Stimulated activated effector memory CD8-positive, alpha-beta T cell treated with anti-CD3 and anti-CD28 coated beads, Interleukin-12 subunit alpha, Interleukin-12 subunit beta, amount 100 ng/mL, for 72 hours (primary cell): Measurements from ENCODE around the gene SGMS1.
"Not testable (repeated sequence)": the region's sequence is repeated elsewhere in the genome, so short reads cannot be mapped to it uniquely, and the experiment has no call there.

Experiments
- ATAC-seq: fragments of 150-1000 bp; cut with Tn5 transposase; 2 replicates; pipeline ENCODE4 v1.10.0; 2021
- DNase-seq, 2 donors: peaks; one replicate each; pipeline ENCODE4 v3.0.0; 2021 to 2022; ENCODE audit warnings: low spot score in 2 of 2
- H3K27ac Mint-ChIP-seq: one replicate; pipeline ENCODE4 v1.8.0; 2022; ENCODE audit warnings: mild to moderate bottlenecking, mixed read lengths
- H3K36me3 Mint-ChIP-seq: one replicate; pipeline ENCODE4 v1.8.0; 2022; ENCODE audit warnings: mild to moderate bottlenecking, mixed read lengths
- H3K4me1 Mint-ChIP-seq: one replicate; pipeline ENCODE4 v1.8.0; 2022; ENCODE audit warnings: mixed read lengths
- H3K4me3 Mint-ChIP-seq: one replicate; pipeline ENCODE4 v1.8.0; 2022; ENCODE audit warnings: mild to moderate bottlenecking, mixed read lengths
- H3K9me3 Mint-ChIP-seq: one replicate; pipeline ENCODE4 v1.8.0; 2022; ENCODE audit warnings: mixed read lengths

Gene SGMS1

DNA sequence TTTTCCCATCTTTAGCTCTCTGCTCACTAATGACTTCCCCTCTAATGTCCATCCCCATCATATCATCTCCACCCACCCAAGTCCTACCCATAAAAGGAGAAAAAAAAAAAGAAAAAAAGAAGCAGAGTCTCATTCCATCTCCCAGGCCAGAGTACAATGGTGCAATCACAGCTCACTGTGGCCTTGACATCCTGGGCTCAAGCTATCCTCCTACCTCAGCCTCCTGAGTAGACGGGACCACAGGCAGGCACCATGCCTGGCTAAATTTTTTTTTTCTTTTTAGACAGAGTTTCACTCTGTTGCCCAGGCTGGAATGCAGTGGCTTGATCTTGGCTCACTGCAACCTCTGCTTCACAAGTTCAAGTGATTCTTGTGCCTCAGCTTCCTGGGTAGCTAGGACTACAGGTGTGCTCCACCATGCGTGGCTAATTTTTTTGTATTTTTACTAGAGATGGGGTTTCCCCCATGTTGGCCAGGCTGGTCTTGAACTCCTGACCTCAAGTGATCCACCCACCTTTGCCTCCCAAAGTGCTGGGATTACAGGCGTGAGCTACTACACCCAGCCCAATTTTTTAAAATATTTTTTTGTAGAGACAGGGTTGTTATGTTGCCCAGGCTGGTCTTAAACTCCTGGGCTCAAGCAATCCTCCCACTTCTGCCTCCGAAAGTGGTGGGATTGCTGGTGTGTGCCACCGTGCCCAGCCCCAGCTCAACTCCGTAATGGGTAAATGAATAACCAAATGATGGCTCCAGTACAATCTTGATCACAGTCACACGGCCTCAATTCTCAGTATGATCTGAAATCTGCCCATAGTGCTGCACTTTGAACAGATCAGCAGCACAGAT lies 24.6 kb upstream of the SGMS1 start:
- ATAC-seq (no peak), DNase-seq (peak in 1 of 2 donors; percentile 38)
- H3K36me3 Mint-ChIP-seq: no peaks in the 10 kb centered on the region
- H3K4me1 Mint-ChIP-seq: peaks cover 3% of the 10 kb centered on the region
- H3K27ac Mint-ChIP-seq: no peak overlapping the region
- H3K9me3 Mint-ChIP-seq: no peaks in the 10 kb centered on the region
- H3K4me3 Mint-ChIP-seq: no peak overlapping the region

DNA sequence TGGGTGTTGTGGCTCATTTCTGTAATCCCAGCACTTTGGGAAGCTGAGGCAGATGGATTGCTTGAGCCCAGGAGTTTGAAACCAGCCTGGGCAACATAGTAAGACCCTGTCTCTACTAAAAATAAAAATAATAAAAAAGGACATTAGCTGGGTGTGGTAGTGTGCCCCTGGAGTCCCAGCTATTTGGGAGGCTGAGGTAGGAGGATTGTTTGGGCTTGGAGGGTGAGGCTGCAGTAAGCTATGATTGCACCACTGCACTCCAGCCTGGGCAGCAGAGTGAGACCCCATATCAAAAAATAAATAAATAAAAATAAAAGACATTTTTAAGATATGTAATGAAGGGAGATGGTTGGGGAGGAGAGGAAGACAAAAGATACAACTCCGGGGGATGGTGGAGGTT lies 23.6 kb upstream of the SGMS1 start:
- not testable (repeated sequence) for ATAC-seq, H3K9me3 Mint-ChIP-seq, H3K4me1 Mint-ChIP-seq, H3K4me3 Mint-ChIP-seq, H3K36me3 Mint-ChIP-seq, H3K27ac Mint-ChIP-seq, DNase-seq

- Mint-ChIP-seq H3K4me3 (no peak overlapping the region), H3K9me3 (no peaks in the 10 kb centered on the region), H3K4me1 (no peaks in the 10 kb centered on the region), H3K27ac (no peak overlapping the region), H3K36me3 (no peaks in the 10 kb centered on the region)
- DNase-seq (no peak), ATAC-seq (no peak)
Measured at GRCh38 chr10:50645236-50645635, 21.5 kb upstream of the SGMS1 start.

- Mint-ChIP-seq H3K4me1 (peaks cover 13% of the 10 kb centered on the region), H3K36me3 (no peaks in the 10 kb centered on the region), H3K27ac (no peak overlapping the region), H3K9me3 (no peaks in the 10 kb centered on the region), H3K4me3 (no peak overlapping the region)
- DNase-seq (no peak), ATAC-seq (no peak)
Measured at GRCh38 chr10:50641626-50642025, 17.9 kb upstream of the SGMS1 start.

GRCh38 chr10:50640238-50640637 lies 16.5 kb upstream of the SGMS1 start:
- Mint-ChIP-seq H3K9me3 (no peaks in the 10 kb centered on the region), H3K4me3 (no peak overlapping the region), H3K27ac (no peak overlapping the region), H3K4me1 (peaks cover 24% of the 10 kb centered on the region), H3K36me3 (no peaks in the 10 kb centered on the region)
- DNase-seq (no peak), ATAC-seq (no peak)

GRCh38 chr10:50636618-50637579 lies 13.1 kb upstream of the SGMS1 start:
- H3K4me3 Mint-ChIP-seq: peak overlapping the region; percentile 44
- ATAC-seq (peak; percentile 97), DNase-seq (peak in 1 of 2 donors; percentile 58)
- peaks cover 27% of the 10 kb centered on the region for H3K4me1 Mint-ChIP-seq
- no peaks in the 10 kb centered on the region for H3K36me3 Mint-ChIP-seq
- peak overlapping the region; percentile 66 for H3K27ac Mint-ChIP-seq
- H3K9me3 Mint-ChIP-seq: no peaks in the 10 kb centered on the region

GRCh38 chr10:50635286-50635685 lies 11.5 kb upstream of the SGMS1 start:
- Mint-ChIP-seq H3K9me3 (no peaks in the 10 kb centered on the region), H3K27ac (no peak overlapping the region), H3K36me3 (no peaks in the 10 kb centered on the region), H3K4me1 (peaks cover 27% of the 10 kb centered on the region), H3K4me3 (no peak overlapping the region)
- no peak for ATAC-seq
- no peak for DNase-seq

DNA sequence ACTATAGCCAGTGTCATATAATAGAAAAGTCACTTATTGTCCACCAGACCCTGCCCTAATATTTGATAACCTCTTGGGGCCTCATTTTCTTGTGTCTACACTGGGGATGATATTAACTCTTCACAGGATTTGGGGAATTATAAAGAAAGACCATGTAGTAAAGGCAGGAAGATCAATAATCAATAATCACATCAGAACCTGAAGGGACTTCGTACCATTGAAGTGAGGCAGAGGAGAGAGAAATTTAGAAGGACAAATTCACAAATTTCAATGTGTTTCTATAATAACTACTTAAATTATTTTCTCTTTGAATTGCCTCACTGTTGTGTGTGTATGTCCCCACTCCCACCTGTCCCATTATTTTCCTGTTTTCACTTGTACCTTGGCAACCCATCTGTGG lies 10.7 kb upstream of the SGMS1 start:
- DNase-seq: no peak
- no peak for ATAC-seq
- no peaks in the 10 kb centered on the region for H3K9me3 Mint-ChIP-seq
- H3K4me3 Mint-ChIP-seq: no peak overlapping the region
- no peak overlapping the region for H3K27ac Mint-ChIP-seq
- peaks cover 35% of the 10 kb centered on the region for H3K4me1 Mint-ChIP-seq
- no peaks in the 10 kb centered on the region for H3K36me3 Mint-ChIP-seq

- Mint-ChIP-seq H3K4me1 (peaks cover 25% of the 10 kb centered on the region), H3K4me3 (no peak overlapping the region), H3K27ac (no peak overlapping the region), H3K36me3 (no peaks in the 10 kb centered on the region), H3K9me3 (no peaks in the 10 kb centered on the region)
- no peak for DNase-seq
- ATAC-seq: no peak
Measured at GRCh38 chr10:50631052-50631451, 7.3 kb upstream of the SGMS1 start.

GRCh38 chr10:50629495-50630122 lies 5.9 kb upstream of the SGMS1 start:
- peaks cover 21% of the 10 kb centered on the region for H3K4me1 Mint-ChIP-seq
- H3K27ac Mint-ChIP-seq: peak overlapping the region; percentile 88
- H3K4me3 Mint-ChIP-seq: peak overlapping the region; percentile 44
- DNase-seq: peak in 1 of 2 donors; percentile 75
- no peaks in the 10 kb centered on the region for H3K9me3 Mint-ChIP-seq
- no peaks in the 10 kb centered on the region for H3K36me3 Mint-ChIP-seq
- peak; percentile 83 for ATAC-seq

DNA sequence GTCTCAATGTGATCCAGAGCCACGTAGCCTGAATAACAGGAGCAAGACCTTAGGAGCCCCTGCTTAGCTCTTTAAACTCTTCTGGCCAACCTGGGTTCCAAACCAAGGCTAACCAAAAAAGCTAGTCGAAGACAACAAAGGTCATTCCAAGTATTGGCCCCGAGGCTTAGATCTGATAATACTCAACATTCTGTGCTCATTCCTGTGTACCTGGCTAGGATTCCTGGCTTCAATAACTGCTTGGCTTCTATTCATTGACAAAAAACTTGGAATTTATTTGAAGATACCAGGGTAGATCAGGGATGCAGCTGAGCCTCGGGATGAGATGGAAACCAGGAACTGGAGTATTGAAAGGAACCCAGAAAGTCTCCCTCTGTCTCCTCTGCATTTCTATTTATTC lies 4.1 kb upstream of the SGMS1 start:
- Mint-ChIP-seq H3K4me3 (no peak overlapping the region), H3K36me3 (peaks cover 7% of the 10 kb centered on the region), H3K9me3 (no peaks in the 10 kb centered on the region), H3K4me1 (peaks cover 21% of the 10 kb centered on the region), H3K27ac (no peak overlapping the region)
- ATAC-seq: no peak
- no peak for DNase-seq

- no peak for ATAC-seq
- Mint-ChIP-seq H3K36me3 (peaks cover 10% of the 10 kb centered on the region), H3K4me3 (no peak overlapping the region), H3K4me1 (peaks cover 25% of the 10 kb centered on the region), H3K27ac (no peak overlapping the region), H3K9me3 (no peaks in the 10 kb centered on the region)
- no peak for DNase-seq
Measured at GRCh38 chr10:50627443-50627842, 3.7 kb upstream of the SGMS1 start.

DNA sequence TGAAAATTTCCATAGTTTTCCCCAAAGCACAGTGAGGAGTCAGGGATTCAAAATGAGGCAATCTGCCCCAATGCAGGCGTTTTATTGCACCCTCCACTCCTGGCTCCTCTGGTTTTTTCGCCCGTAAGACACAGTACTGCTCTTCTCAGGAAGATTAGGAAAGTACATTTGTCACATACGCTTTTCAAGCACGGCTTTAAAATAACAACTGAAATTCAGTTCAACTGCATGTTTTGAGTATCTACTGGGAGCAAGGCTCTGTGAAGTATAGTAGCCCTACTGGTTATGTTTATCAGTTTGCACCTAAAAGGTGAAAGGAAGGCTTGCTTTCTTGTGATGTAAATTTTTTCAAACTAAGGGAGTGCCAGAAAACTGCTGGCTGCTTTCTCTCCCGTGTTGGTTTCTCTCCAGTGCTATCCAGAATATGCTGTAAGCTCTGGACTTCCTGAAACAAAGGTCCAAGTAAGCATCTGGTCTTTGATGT lies 1.9 kb upstream of the SGMS1 start:
- no peak for ATAC-seq
- H3K9me3 Mint-ChIP-seq: no peaks in the 10 kb centered on the region
- H3K36me3 Mint-ChIP-seq: peaks cover 16% of the 10 kb centered on the region
- H3K4me1 Mint-ChIP-seq: peaks cover 34% of the 10 kb centered on the region
- peak overlapping the region; percentile 85 for H3K27ac Mint-ChIP-seq
- H3K4me3 Mint-ChIP-seq: peak overlapping the region; percentile 94
- no peak for DNase-seq

DNA sequence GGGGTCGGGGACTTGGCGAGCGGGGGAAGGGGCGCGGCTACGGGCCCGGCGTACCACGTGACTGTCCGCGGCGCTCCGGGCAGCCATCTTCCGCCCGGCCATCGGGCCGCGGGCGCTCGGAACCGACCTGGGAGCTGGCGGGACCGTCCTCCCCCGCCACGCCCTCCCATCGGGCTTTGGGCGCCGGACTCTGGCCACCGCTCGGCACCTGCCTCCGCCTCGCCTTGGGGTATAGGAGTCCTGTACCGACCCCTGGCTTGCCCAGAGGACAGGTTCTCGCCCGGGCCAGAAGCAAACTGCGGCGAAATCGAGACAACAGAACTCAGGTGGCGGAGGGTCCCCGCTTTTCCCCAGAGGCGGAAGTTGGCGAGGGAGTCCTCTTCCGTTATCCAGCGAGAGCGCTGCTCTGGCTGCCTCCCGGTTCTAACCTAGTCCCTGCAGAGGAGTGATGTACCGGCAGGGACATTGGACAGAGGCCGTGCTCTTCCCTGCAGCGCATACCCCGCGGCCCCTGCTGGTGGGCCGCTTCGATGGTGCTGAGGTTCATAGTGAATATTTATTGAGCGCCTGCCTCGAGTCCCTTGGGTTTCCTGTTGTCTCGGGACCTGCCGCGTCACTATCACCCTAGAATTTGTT lies 1.2 kb upstream of the SGMS1 start:
- Mint-ChIP-seq H3K9me3 (no peaks in the 10 kb centered on the region), H3K27ac (peak overlapping the region; percentile 94), H3K4me3 (peak overlapping the region; percentile 94), H3K4me1 (peaks cover 37% of the 10 kb centered on the region), H3K36me3 (peaks cover 16% of the 10 kb centered on the region)
- DNase-seq (no peak), ATAC-seq (peak; percentile 64)
